ENCODE data around the gene SP2. TPM values are rescaled to one million over a fixed set of nuclear protein-coding genes. Genes with fewer than 3 reads are reported as not detected.

The SP2 gene
- total RNA-seq, 1 donor from 2014 or later: 19.4 TPM

GRCh38 chr17:47957591-47958490 is 61.8 kb downstream of the SP2 start, which contains the start of gene PRR15L:
Gene PRR15L (minus strand): TSS chr17:47957883. CDS start chr17:47953234, 4,649 bp downstream.
- Histone ChIP-seq H3K27me3 (ENCODE audit: low read depth) (no peaks in the 10 kb centered on the region), H3K27ac (peak within 1 kb of the TSS; percentile 85), H3K4me1 (peaks cover 8% of the 10 kb centered on the region), H3K9me3 (no peaks in the 10 kb centered on the region), H3K4me3 (peak within 1 kb of the TSS; percentile 61), H3K36me3 (no peaks in the 10 kb centered on the region)
- ATAC-seq: peak; percentile 81 to 85
- DNase-seq: peak; percentile 77
- intact Hi-C loops (cut with DNase I): no loop called here
- no peak for TF ChIP-seq CTCF (IDR thresholded peaks at IDR 0.05)

GRCh38 chr17:47959825-47960655 is 64.0 kb downstream of the SP2 start:
- Histone ChIP-seq H3K4me3 (no peak overlapping the region), H3K27ac (no peak overlapping the region), H3K9me3 (no peaks in the 10 kb centered on the region), H3K27me3 (ENCODE audit: low read depth) (no peaks in the 10 kb centered on the region), H3K4me1 (no peaks in the 10 kb centered on the region), H3K36me3 (no peaks in the 10 kb centered on the region)
- no peak for TF ChIP-seq CTCF (IDR thresholded peaks at IDR 0.05)
- no peak for DNase-seq
- intact Hi-C loops (cut with DNase I): no loop called here
- ATAC-seq: no peak

DNA sequence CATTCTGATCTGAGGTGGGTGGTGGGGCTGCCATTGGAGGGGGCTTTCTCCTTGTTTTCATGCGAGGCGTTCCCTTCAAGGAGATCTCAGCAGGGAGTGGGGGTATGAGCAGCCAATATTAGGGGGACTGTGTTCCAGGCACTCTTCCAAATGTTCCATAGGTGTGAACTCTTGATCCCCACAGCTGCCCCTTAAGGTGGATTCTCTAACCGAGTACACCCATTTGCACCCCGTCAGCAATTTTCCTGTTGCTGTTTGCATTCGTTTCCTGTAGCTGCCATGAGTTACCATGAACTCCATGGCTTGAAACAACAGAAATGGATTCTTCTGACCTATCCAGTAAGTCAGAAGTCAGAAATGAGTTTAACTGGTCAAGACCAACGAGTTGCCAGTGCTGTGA is 65.4 kb downstream of the SP2 start:
- H3K9me3 ChIP-seq: no peaks in the 10 kb centered on the region
- intact Hi-C loops (cut with DNase I): no loop called here
- no peaks in the 10 kb centered on the region for H3K36me3 ChIP-seq
- H3K27ac ChIP-seq: no peak overlapping the region
- peaks cover 5% of the 10 kb centered on the region for H3K4me1 ChIP-seq
- no peaks in the 10 kb centered on the region for H3K27me3 ChIP-seq (ENCODE audit: low read depth)
- no peak overlapping the region for H3K4me3 ChIP-seq
- TF ChIP-seq CTCF (IDR thresholded peaks at IDR 0.05): no peak
- DNase-seq: no peak
- no peak for ATAC-seq

- H3K9me3 ChIP-seq: no peaks in the 10 kb centered on the region
- no peaks in the 10 kb centered on the region for H3K27me3 ChIP-seq (ENCODE audit: low read depth)
- TF ChIP-seq CTCF (IDR thresholded peaks at IDR 0.05): no peak
- H3K27ac ChIP-seq: no peak overlapping the region
- H3K4me1 ChIP-seq: peaks cover 6% of the 10 kb centered on the region
- no peaks in the 10 kb centered on the region for H3K36me3 ChIP-seq
- H3K4me3 ChIP-seq: no peak overlapping the region
- DNase-seq (no peak), ATAC-seq (no peak)
- intact Hi-C loops (cut with DNase I): no loop called here
Measured at GRCh38 chr17:47962901-47963300, 66.9 kb downstream of the SP2 start.

GRCh38 chr17:47964856-47965255 is 68.8 kb downstream of the SP2 start:
- TF ChIP-seq CTCF (IDR thresholded peaks at IDR 0.05): no peak
- Histone ChIP-seq H3K27me3 (ENCODE audit: low read depth) (no peaks in the 10 kb centered on the region), H3K36me3 (no peaks in the 10 kb centered on the region), H3K27ac (no peak overlapping the region), H3K9me3 (no peaks in the 10 kb centered on the region), H3K4me1 (peaks cover 6% of the 10 kb centered on the region), H3K4me3 (no peak overlapping the region)
- intact Hi-C loops (cut with DNase I): no loop called here
- DNase-seq (no peak), ATAC-seq (no peak)

All from lower lobe of right lung (tissue), 2 donors.